ENCODE data around the gene AHDC1. TPM values are rescaled to one million over a fixed set of nuclear protein-coding genes. Genes with fewer than 3 reads are reported as not detected.
"Not testable (repeated sequence)": the region's sequence is repeated elsewhere in the genome, so short reads cannot be mapped to it uniquely, and the experiment has no call there.

Gene AHDC1
- total RNA-seq, 1 donor from 2014 or later, result 21.4 TPM

DNA sequence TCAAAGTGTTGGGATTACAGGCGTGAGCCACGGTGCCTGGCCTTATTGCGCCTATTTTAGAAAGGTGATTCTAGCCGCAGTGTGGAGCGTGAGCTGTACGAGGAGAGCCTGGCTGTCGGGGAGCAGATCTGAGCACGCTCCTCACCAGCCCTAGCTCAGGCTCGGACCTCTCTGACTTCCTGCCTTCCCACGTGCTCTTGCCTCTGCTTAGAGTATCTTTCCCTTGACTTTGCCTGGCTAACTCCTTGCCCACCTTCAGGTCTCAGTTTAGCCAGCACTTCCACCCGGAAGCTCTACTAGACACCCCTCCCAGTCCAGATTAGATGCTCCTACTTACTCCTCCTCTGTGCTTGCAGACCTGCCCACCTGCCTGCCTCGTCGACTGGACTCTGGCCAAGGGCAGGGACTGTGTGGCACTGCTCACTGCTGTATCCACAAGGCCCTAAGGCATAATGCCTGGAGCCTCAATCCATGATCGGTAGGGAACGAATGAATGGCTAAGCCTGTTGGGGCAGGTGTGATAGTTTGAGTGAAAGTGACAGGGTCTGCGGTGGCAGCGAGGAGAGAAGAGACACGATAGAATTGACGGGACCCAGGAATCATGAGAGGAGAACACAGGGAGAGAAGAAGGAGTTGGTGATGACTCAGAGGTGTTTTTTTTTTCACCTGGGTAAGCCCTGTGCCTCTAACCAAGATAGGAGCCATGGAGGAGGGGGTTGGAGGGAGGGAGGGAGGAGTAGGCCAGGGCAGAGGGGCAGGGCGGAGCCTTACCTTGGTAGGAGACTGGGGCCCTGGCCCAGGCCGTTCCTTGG, 85.8 kb downstream of the AHDC1 start:
- intact Hi-C loops (cut with micrococcal nuclease), result no loop called here

DNA sequence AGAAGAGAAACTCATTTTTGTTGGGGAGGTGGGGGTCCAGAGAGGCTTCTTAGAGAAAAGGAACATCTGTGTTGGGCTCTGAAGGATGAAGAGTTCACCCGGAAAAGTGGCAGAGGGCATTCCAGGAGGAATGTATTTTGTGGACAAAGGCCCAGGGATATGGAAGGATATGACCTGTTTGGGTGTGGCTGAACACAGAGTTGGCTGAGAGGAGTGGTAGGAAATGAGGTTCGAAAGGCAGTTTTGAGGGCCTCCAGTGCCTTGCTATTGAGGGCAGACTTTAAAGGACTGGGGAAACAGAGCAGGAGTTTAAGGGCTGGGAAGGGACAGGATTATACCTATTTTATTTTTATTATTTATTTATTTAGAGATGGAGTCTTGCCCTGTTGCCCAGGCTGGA, 86.6 kb downstream of the AHDC1 start:
- intact Hi-C loops (cut with micrococcal nuclease), result no loop called here

DNA sequence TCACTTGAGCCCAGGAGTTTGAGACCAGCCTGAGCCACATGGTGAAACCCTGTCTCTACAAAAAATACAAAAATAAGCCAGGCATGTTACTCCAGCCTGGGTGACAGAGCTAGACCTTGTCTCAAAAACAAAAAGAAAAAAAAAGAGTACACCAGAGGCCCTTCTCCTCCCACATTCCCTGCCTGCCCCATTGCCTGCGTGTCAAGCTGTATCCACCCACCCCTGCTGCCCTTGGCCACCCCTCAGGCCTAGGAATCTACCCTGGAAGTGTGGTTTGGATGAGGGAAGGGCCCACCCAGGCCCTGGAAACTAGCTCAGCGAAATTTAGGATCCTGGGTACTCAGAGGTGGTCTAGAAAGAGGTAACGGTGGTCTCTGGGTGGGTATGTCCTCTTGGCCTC, 88.3 kb downstream of the AHDC1 start:
- intact Hi-C loops (cut with micrococcal nuclease), result no loop called here

DNA sequence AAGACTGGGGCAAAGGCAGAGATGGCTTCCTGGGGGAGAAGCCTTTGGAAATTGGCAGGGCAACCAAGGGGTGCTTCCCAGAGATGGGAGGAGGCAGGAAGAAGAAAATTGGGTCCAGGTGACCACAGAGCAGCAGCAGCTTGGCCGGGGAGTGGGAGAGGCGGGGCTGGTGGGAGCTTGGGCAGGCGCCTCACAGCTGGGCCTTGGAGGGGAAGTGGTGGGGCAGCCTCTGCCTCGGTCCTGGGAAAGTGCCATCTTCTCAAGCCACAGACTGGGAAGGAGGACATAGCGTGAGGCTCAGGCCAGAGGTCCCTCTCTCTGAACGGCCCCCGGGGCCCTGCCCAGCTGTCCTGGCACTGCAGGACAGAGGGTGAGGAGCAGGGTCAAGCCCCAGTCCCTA, 90.0 kb downstream of the AHDC1 start:
- intact Hi-C loops (cut with micrococcal nuclease), result no loop called here

DNA sequence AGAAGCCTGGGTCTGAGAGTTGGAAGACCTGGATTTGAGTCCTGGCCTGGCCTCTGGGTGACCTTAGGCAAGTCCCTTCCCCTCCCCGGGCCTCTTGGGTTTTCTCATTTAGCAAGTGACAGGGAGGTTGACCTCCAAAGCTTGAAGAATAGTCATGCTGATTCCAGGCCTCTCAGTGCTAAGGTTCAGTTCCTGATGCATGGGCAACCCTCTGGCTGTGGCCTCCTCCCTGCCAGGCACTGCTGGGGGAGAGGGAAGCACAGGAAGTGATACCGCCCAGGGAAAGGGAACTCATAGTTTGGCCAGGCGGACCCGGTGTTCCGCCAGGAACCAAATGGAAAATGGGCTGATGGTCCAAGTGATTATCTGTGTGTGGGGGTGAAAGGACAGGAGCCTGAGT, 90.4 kb downstream of the AHDC1 start:
- intact Hi-C loops (cut with micrococcal nuclease), result no loop called here

DNA sequence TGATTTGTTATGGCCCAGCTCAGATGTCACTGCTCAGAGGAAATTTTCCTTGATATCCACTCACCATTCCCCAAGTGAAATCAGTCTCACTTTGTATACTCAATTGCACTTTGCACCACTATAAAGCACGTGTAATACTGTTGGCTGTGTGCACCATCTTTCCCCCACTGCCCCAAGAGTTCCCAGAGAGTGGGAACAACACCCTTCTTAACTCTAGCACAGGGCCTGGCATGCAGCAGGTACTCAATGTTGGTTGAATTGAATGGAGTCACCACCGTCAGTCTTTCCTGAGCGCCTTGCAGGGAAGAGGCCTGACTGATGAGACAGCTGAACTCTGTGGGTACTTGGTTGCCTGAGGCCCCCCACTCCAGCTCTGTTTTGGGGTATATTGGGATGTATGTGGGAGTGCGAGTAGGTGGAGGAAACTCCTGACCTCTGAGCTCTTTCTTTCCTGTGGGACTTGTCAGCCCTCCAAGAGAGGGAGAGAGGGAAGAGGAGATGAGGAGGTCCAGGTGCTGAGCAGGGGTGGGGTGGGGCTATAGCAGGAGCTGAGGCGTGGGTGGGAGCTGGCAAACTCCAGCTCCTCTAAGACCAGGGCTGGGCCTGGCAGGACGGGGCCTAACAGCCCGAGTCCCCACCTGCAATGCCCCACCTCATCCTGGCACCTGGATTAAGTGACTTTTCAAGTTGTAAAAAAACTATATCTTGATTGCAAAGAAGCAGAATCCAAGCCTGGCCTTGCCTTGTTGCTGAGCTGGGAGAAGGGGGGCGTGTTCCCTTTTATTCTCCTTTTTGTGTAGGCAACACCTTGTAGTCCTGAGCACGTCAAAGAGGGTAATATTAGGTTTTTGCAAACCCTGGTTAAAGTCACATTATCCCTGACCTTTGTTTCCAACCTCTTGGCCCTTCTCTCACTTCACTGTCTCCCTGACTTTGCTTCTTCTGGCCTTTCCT, 94.5 kb downstream of the AHDC1 start:
- intact Hi-C loops (cut with micrococcal nuclease), result no loop called here

DNA sequence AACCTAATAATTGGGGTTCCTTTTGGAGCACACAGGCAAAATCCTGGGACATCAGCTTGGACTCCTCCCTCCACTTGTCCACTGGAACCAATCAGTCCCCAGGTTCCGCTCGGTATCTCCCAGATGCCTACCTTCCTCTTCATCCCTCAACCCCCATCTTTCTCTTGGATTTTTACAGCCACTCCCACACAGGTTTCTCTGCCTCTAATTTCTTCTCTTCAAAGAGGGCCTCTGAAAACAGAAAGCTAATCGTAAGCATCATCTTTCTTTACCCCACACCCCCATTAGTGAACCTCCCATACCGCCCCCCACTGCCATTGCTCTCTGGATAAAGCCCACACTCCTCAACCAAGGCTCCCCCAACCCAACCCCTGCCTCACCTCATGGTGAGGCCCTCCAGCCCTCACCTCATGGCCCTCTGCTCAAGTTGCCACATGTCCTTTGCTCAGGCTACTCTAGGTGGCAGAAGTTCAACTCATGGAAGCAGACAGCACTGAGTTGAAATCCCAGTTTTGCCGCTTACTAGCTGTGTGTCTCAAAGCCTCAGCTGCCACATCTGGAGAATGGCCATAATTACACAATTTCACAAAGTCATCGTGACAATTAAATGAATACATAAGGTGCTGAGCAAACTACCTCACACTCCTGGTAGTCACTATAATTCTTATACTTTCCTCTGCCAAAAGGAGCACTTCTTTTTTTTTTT, 95.8 kb downstream of the AHDC1 start:
- intact Hi-C loops (cut with micrococcal nuclease), result no loop called here

DNA sequence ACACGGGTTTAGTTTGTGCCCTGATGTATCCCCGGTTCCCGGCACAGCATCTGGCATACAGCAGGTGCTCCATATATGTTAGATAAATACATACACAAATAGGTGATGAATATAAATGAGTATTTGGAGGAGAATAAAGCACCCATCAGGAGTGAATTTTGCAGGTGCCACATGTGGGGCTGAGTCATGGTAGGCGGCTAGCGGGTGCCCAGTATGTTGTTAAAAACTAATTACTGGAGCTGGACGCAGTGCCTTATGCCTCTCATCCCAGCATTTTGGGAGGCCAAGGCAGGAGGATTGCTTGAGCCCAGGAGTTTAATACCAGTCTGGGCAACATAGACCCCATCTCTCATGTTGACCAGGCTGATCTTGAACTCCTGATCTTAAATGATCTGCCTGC, 97.2 kb downstream of the AHDC1 start:
- intact Hi-C loops (cut with micrococcal nuclease), result no loop called here

DNA sequence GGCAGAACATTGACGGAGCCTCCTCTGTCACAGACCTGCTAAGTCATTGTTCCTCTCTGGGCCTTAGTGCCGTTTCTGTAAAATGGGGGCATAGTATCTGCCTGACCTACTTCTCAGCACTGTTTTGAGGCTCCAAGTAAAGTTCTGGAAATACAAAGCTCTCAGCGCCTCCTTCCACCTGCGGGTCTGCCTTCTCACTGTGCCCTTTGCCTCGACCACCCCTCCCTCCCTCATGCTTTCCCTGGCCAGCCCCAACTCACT, 98.6 kb downstream of the AHDC1 start:
- intact Hi-C loops (cut with micrococcal nuclease), result no loop called here

DNA sequence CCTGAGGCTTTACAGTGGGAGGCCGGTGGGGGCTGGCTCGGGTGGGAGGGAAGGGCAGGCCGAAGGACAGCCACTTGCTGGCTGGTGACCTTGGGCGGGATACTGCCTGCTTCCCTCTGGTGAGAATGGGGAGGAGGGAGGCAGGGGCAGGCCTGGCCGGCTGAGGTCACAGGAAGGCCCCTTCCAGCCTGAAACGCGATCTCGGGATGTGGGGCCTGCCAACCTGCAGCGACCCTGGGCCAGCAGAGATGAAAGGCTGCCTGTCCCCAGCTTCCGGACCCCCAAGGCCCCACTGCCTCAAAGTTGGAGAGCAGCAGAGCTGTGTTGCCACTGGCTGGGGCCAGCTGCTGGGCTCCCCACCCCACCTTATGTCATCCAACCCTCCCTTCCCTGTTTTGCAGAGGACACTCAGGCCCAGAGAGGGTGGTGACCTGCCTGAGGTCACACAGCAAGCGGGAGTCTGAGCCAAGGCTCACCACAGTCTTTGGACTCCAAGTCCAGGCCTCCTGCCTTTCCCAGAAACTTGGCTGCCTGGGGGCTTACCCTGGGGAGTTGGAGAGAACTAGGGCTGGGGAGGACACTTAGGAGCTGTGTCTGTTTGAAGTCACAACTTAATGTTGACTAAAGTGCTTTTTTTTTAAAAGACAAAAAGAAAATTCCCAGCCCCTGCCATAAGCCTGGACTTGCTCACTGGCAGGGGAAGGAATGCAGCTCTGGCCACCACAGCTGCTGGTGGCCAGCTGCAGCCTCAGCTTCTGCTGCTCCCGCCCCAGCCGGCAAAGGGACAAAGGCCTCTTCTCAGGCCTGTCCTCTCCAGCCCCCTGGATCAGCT, 99.1 kb downstream of the AHDC1 start:
- intact Hi-C loops (cut with micrococcal nuclease), result no loop called here

DNA sequence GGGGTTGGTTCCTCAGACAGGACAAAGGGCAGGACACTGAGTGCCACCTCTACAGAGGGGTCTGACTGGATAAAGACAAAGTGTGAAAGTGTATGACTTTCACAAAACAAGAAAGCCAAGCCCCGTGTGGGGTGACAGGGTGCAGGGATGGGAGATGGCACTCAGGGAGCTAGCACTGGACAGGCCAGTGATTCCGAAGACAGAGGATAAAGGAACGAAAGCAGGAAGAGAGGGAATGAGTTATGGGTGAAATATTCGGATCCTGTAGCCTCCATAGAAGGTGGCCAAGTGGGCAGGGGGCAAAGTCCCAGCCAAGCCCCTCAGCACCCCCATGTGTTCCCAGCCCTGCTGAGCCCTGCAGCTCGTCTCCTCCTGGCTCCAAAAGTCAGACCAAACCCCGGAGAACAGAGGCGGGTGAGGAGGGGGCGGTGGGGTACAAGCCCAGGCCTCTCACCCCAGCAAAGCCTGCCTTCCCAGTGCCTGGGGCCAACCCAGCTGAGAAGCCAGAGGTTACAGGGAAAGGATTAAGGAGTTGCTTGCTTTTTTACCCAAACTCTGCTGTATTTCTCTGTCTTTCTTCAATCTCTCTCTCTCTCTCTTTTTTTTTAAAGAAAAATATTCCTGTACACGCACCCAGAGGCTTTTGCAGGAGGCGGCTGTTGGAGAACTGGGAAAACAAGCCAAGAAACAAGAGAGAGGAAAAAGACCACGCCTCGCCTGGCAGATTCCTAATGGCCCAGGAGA, 99.9 kb downstream of the AHDC1 start:
- intact Hi-C loops (cut with micrococcal nuclease), result no loop called here

DNA sequence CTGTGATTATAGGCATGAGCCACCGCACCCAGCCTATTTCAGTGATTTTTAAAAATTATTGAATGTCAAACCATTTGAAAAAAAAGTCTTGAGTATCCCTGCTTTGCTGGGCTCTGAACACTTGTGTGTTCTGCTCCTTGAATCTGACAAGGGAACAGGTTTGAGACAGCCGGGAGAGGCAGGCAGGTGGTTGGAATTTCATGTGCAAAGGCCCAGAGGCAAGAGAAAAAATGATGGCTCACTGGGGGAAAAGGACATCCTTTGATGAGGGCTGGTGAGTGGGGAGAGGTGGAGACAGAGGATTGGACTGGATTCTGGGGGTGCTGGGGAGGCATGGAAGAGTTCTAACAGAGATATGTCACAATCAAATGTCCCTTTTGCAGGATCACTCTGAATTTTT, 100.9 kb downstream of the AHDC1 start:
- intact Hi-C loops (cut with micrococcal nuclease), result no loop called here

DNA sequence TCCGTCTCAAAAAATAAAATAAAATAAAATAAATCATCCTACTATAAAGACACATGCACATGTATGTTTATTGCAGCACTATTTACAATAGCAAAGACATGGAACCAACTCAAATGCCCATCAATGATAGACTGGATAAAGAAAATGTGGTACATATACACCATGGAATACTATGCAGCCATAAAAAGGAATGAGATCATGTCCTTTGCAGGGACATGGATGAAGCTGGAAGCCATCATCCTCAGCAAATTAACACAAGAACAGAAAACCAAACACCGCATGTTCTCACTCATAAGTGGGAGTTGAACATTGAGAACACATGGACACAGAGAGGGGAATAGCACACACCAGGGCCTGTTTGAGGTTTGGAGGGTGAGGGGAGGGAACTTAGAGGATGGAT, 102.8 kb downstream of the AHDC1 start:
- intact Hi-C loops (cut with micrococcal nuclease), result not testable (repeated sequence)

DNA sequence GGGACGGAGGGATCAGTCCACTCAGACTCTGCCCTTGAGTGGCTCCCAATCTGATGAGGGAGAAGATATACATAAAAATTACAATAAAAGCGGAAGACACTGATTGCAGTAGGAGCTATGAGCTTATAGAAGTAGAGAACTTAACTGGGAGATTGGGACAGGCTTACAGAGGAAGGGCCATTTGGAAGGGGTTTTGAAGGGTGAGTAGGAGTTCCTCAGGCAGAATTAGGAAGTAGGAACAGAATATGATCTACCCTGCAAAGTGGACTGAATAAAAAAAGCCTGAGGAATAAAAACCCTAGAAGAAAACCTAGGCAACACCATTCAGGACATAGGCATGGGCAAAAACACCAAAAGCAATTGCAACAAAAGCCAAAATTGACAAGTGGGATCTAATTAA, 104.8 kb downstream of the AHDC1 start:
- intact Hi-C loops (cut with micrococcal nuclease), result no loop called here

DNA sequence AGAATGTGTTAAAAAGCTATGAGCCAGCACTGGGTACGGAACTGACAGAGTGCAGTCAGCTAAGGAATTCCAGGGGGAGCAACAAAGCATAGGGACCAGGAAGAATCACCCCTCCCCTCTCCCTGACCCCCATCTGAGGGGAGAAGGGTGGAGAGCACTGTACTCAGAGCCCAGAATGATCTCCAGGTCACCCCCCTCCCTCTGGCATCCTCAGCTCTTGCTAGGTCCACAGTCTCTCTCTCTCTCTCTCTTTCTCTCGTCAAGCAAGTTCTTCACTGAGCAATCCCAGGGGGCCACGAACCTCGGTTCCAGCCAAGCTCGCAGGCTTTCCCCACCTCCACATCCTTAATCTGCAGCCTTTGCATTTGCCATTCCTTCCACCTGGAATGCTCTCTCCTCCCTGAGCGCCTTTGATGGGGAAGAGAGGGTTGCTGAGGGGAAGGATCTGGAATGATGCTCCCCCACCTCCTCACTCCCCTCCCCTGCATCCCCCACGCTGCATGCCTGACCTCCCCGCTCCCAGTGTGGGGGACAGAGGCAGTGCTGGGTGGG, 107.3 kb downstream of the AHDC1 start:
- intact Hi-C loops (cut with micrococcal nuclease), result no loop called here

DNA sequence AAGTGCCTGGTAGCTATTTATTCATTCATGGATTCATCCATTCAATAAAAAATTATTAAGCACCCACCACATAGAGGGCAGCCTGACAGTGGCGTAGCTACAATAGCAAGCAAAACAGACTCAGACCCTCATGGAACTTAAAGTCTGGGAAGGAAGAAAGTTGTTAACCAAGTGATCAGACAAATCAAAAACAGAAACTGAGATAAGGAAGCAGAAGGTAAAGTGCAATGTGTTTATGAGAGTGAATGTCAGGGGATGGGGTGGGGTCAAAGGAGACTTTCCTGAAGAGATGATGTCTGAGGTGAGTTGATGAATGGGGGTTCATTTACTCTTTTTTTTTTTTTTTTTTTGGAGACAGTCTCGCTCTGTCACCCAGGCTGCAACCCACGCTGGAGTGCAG, 111.1 kb downstream of the AHDC1 start:
- intact Hi-C loops (cut with micrococcal nuclease), result loop anchor here (5.0 kb wide), 1 partner anchor 60 kb away; no protein-coding TSS in a partner anchor

DNA sequence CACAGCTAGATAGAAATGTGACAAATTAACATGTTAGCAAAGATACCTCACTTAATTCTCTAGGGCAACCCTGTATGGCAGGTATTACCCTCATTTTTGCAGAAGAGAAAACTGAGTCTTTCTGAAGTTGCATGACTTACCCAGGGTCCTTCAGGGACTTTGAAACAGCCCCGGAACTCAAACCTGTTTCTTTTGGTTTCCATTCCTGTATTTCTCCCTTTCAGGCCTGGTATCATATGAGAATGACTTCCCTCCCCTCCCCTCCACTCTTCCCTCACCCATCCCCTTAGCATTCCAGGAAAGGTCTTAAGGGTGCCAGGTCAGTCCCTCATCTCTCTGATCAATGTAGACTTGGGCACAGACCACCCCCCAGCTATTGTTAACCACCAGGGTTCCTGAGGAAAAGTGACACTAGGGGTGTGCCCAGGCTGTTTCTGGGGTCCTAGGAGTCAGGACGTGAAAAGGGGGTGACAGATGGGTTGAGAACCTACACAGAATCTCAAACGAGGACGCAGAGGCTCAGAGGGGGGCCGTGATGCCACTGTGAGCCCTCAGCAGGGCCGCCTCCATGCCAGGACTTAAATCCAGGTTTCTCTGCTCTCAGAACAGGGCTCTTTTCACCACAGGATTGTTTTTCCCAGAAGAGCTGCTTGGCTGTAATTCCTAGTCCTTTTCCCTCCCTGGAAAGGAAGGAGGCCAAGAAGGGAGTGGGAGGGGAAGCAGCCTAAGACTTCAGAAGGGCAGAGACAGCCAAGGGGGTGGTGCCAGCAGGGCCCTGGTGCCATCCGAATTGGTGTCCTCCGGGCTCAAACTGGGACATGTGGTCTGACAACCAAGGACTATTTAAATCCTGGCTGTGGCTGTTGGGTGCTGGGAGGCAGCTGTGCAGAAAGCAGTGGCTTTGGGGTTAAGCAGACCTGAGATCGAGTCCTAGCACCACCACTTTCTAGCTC, 111.9 kb downstream of the AHDC1 start:
- intact Hi-C loops (cut with micrococcal nuclease), result loop anchor here (5.0 kb wide), 1 partner anchor 60 kb away; no protein-coding TSS in a partner anchor

DNA sequence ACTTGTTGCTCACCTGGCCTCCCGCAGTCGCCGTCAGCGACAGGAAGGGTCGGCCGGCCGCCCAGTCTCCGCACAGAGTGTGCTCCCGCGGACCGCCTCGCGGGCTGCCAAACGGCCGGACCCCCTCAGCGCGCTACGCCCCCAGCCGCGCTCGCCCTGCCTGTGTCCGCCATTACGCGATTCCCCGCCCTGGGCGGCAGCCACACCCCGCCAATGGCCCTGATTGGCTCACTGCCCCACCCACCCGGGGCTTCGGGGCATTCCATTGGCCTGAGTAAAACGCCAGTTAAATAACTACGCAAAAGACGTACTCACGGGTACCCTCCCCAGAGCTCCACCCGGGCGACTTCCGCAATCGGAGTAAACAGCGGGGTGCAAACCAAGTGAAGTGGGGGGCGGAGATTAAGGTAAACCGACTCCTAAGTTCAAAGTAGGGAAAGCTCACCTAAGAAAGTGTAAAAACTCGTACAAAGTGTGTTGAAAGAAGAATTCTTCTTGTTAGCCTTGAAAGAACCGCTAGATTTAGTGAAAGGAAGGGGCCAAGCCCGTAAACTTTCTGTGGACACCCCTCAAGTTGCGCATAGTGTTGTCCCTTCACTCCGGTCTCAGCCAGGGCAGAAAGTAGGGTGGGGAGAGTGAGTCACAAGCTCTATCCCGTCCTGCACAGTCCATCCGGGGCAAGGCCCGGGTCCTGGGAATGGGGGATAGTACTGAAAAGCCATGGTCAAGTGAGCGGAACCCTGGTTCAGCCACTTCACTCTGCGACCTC, 113.8 kb downstream of the AHDC1 start, which contains the start of gene WASF2:
Gene WASF2 (minus strand): TSS at position 195 of the 769 bp plus-strand sequence. CDS start 61,277 bp downstream, outside the sequence.
- intact Hi-C loops (cut with micrococcal nuclease), result loop anchor here (1.0 to 5.0 kb wide), 5 partner anchors 33 to 256 kb away; partner anchors contain the start of genes AHDC1 and WDTC1

All from T-helper 2 cell treated with Interferon-gamma antibody and Interleukin-4, amounts not matched to agents 100 ng/mL and 5 ng/mL, for 36 hours (primary cell).